ENCODE results near the gene ARID3C.

Gene ARID3C

GRCh38 chr9:34599546-34599945 lies 29.3 kb downstream of the ARID3C start:
- H3K4me1 ChIP-seq (ENCODE audit: control insufficient read depth, insufficient read depth, low read length), result no peaks in the 10 kb centered on the region
- no peak overlapping the region for H3K9ac ChIP-seq (ENCODE audit: low read length)
- no peak overlapping the region for H3K4me3 ChIP-seq (ENCODE audit: low read length)
- H3K9me3 ChIP-seq (ENCODE audit: control insufficient read depth, low read length), result no peaks in the 10 kb centered on the region
- H3K27me3 ChIP-seq (ENCODE audit: control insufficient read depth, insufficient read depth, low read length), result peaks cover 2% of the 10 kb centered on the region
- H3K36me3 ChIP-seq (ENCODE audit: control insufficient read depth, insufficient read depth, low read length), result no peaks in the 10 kb centered on the region

- Histone ChIP-seq H3K9ac (ENCODE audit: low read length) (no peak overlapping the region), H3K36me3 (ENCODE audit: control insufficient read depth, insufficient read depth, low read length) (no peaks in the 10 kb centered on the region), H3K4me1 (ENCODE audit: control insufficient read depth, insufficient read depth, low read length) (peaks cover 28% of the 10 kb centered on the region), H3K27me3 (ENCODE audit: control insufficient read depth, insufficient read depth, low read length) (peaks cover 49% of the 10 kb centered on the region), H3K9me3 (ENCODE audit: control insufficient read depth, low read length) (no peaks in the 10 kb centered on the region), H3K4me3 (ENCODE audit: low read length) (no peak overlapping the region)
Observed at GRCh38 chr9:34594177-34594576, 34.7 kb downstream of the ARID3C start.

GRCh38 chr9:34592895-34593601 lies 35.8 kb downstream of the ARID3C start:
- Histone ChIP-seq H3K36me3 (ENCODE audit: control insufficient read depth, insufficient read depth, low read length) (no peaks in the 10 kb centered on the region), H3K4me3 (ENCODE audit: low read length) (no peak overlapping the region), H3K27me3 (ENCODE audit: control insufficient read depth, insufficient read depth, low read length) (peaks cover 60% of the 10 kb centered on the region), H3K9me3 (ENCODE audit: control insufficient read depth, low read length) (no peaks in the 10 kb centered on the region), H3K4me1 (ENCODE audit: control insufficient read depth, insufficient read depth, low read length) (peaks cover 28% of the 10 kb centered on the region), H3K9ac (ENCODE audit: low read length) (no peak overlapping the region)

GRCh38 chr9:34591917-34592866 lies 36.7 kb downstream of the ARID3C start:
- Histone ChIP-seq H3K9ac (ENCODE audit: low read length) (no peak overlapping the region), H3K27me3 (ENCODE audit: control insufficient read depth, insufficient read depth, low read length) (peaks cover 68% of the 10 kb centered on the region), H3K4me3 (ENCODE audit: low read length) (no peak overlapping the region)

GRCh38 chr9:34591248-34591916 lies 37.5 kb downstream of the ARID3C start:
- H3K9me3 ChIP-seq (ENCODE audit: control insufficient read depth, low read length), result no peaks in the 10 kb centered on the region
- peaks cover 28% of the 10 kb centered on the region for H3K4me1 ChIP-seq (ENCODE audit: control insufficient read depth, insufficient read depth, low read length)
- no peak overlapping the region for H3K9ac ChIP-seq (ENCODE audit: low read length)
- H3K4me3 ChIP-seq (ENCODE audit: low read length), result peak overlapping the region; percentile 34
- H3K27me3 ChIP-seq (ENCODE audit: control insufficient read depth, insufficient read depth, low read length), result peaks cover 74% of the 10 kb centered on the region
- H3K36me3 ChIP-seq (ENCODE audit: control insufficient read depth, insufficient read depth, low read length), result no peaks in the 10 kb centered on the region

More at GRCh38 chr9:34591917-34592866, 36.7 kb downstream of the ARID3C start:
- Histone ChIP-seq H3K36me3 (ENCODE audit: control insufficient read depth, insufficient read depth, low read length) (no peaks in the 10 kb centered on the region), H3K4me1 (ENCODE audit: control insufficient read depth, insufficient read depth, low read length) (peaks cover 28% of the 10 kb centered on the region), H3K9me3 (ENCODE audit: control insufficient read depth, low read length) (no peaks in the 10 kb centered on the region)

- no peak overlapping the region for H3K9ac ChIP-seq (ENCODE audit: low read length)
- H3K27me3 ChIP-seq (ENCODE audit: control insufficient read depth, insufficient read depth, low read length), result peaks cover 81% of the 10 kb centered on the region
- peaks cover 28% of the 10 kb centered on the region for H3K4me1 ChIP-seq (ENCODE audit: control insufficient read depth, insufficient read depth, low read length)
- no peaks in the 10 kb centered on the region for H3K9me3 ChIP-seq (ENCODE audit: control insufficient read depth, low read length)
- peak overlapping the region; percentile 34 for H3K4me3 ChIP-seq (ENCODE audit: low read length)
- H3K36me3 ChIP-seq (ENCODE audit: control insufficient read depth, insufficient read depth, low read length), result no peaks in the 10 kb centered on the region
Observed at GRCh38 chr9:34590381-34591247, 38.3 kb downstream of the ARID3C start.

GRCh38 chr9:34589636-34590380 lies 39.1 kb downstream of the ARID3C start, which contains the start of gene CNTFR:
Gene CNTFR, minus strand, starts transcription at chr9:34589724. Its CDS starts 20,743 bp downstream, at chr9:34568981.
- Histone ChIP-seq H3K9me3 (ENCODE audit: control insufficient read depth, low read length) (no peaks in the 10 kb centered on the region), H3K36me3 (ENCODE audit: control insufficient read depth, insufficient read depth, low read length) (no peaks in the 10 kb centered on the region), H3K27me3 (ENCODE audit: control insufficient read depth, insufficient read depth, low read length) (peaks cover 89% of the 10 kb centered on the region), H3K4me1 (ENCODE audit: control insufficient read depth, insufficient read depth, low read length) (peaks cover 28% of the 10 kb centered on the region), H3K9ac (ENCODE audit: low read length) (no peak within 1 kb of the TSS), H3K4me3 (ENCODE audit: low read length) (no peak within 1 kb of the TSS)

GRCh38 chr9:34588671-34589635 lies 39.9 kb downstream of the ARID3C start:
- no peaks in the 10 kb centered on the region for H3K9me3 ChIP-seq (ENCODE audit: control insufficient read depth, low read length)
- H3K36me3 ChIP-seq (ENCODE audit: control insufficient read depth, insufficient read depth, low read length), result no peaks in the 10 kb centered on the region
- H3K9ac ChIP-seq (ENCODE audit: low read length), result no peak overlapping the region
- no peak overlapping the region for H3K4me3 ChIP-seq (ENCODE audit: low read length)
- H3K4me1 ChIP-seq (ENCODE audit: control insufficient read depth, insufficient read depth, low read length), result peaks cover 28% of the 10 kb centered on the region
- H3K27me3 ChIP-seq (ENCODE audit: control insufficient read depth, insufficient read depth, low read length), result peaks cover 97% of the 10 kb centered on the region

- no peaks in the 10 kb centered on the region for H3K9me3 ChIP-seq (ENCODE audit: control insufficient read depth, low read length)
- peaks cover 21% of the 10 kb centered on the region for H3K4me1 ChIP-seq (ENCODE audit: control insufficient read depth, insufficient read depth, low read length)
- peaks cover 93% of the 10 kb centered on the region for H3K27me3 ChIP-seq (ENCODE audit: control insufficient read depth, insufficient read depth, low read length)
- no peak overlapping the region for H3K9ac ChIP-seq (ENCODE audit: low read length)
- no peaks in the 10 kb centered on the region for H3K36me3 ChIP-seq (ENCODE audit: control insufficient read depth, insufficient read depth, low read length)
- no peak overlapping the region for H3K4me3 ChIP-seq (ENCODE audit: low read length)
Observed at GRCh38 chr9:34587271-34587670, 41.6 kb downstream of the ARID3C start.
